Brain pericyte (primary cell): Measurements from ENCODE around the gene SYNC.

ENCODE experiments used
- DNase-seq: peaks from one replicate; pipeline ENCODE4 v3.0.0-alpha.2; 2012; ENCODE audit warnings: low read depth, low spot score

The SYNC gene

GRCh38 chr1:32702599-32703478, at the start of gene SYNC:
SYNC (minus strand) TSS chr1:32702770; CDS start chr1:32702660, 110 bp downstream.
- no peak for DNase-seq

DNA sequence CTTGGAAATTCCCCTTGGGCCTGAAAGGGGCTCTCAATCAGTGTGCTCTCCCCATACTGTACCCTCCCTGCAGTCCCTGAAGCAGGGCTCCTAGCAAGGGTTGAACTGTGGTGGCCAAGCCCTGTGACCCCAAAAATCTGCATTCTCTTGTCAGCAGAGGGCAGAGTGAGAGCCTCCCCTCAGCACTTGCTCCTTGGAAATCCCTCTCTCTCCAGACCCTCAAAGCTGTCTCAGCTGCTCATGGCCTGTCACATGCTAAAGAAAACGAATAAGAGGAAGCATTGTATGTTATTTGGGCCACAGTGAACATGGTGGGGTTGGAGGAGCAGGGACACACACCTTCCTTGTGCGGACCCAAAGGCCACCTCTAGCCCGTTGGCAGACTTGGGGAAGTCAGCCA, 47.2 kb upstream of the SYNC start:
- DNase-seq = no peak

- DNase-seq = no peak
Measured at GRCh38 chr1:32749332-32749731, 46.8 kb upstream of the SYNC start.

GRCh38 chr1:32748926-32749325, 46.4 kb upstream of the SYNC start:
- DNase-seq = no peak

- DNase-seq = no peak
Measured at GRCh38 chr1:32748348-32748747, 45.8 kb upstream of the SYNC start.

DNA sequence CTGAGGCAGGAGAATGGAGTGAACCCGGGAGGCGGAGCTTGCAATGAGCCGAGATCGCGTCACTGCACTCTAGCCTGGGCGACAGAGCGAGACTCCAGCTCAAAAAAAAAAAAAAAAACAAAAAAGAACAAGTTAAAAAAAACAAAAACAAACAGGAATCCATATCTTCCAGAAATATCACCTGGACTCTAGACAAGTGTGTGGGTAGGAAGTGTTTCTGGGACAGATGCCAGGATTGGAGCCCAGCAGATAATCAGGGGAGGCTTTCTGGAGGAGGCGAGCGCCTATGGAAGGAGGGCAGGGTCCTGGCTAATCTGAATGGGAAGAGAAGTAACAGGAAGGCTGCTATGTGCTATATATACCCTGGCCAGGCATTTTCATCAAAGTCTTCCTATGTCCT, 43.6 kb upstream of the SYNC start:
- DNase-seq = no peak

DNA sequence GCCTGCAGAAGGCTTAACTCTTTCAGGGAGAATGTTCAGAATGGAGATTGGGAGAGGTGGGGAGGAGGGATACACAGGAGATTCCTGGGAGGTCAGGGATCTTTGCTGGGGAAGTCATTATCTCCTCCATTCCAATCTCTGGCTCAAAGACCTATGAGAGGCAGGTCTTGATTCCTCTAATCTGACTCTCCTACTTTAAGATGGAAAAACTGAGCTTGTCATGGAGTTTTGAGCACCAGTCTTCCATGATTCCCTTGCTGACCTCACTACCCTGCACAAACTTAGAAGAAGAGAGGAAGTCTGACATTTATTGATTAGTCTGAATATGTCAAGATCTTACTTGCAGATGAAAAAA, 41.5 kb upstream of the SYNC start:
- no peak for DNase-seq

- DNase-seq = no peak
Measured at GRCh38 chr1:32743380-32744070, 41.0 kb upstream of the SYNC start.

- DNase-seq = no peak
Measured at GRCh38 chr1:32742956-32743355, 40.4 kb upstream of the SYNC start.

- DNase-seq = no peak
Measured at GRCh38 chr1:32742199-32742947, 39.8 kb upstream of the SYNC start.

DNA sequence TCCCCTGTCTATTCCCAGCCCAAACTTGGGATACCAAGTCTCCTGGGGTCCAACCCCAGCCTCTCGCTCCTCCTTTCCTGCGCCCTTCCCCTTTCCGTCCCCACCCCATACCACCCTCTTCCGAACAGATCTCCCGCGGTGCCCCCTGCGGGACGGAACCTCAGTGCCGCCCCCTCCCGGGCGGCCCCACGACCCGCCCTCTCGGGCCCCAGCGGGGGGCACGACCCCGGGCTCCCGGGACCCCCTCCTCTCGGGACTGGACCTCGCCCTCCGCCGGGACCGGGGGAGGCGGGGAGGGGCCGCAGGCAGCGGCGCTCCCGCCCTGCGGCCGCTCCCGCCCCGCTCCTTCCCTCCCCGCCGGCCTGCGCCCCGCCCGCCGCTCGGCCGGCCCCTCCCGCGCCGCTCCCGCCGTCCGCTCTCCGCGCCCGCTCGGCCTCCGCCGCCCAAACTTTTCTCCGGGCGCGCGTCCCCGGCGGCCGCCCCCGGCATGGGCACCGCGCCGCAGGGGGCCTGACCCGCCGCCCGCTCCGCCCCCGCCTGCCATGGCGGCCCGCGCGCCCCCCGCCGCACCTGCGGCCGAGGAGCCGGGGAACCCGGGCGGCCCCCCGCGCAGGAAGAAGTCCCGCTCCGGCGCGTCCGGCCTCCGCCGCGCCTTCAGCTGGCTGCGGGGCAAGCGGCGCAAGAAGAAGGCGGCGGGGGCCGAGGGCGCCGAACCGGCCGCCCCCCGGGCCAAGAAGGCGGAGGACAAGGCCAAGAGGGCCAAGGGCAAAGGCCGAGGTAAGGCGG, 39.0 kb upstream of the SYNC start:
- no peak for DNase-seq

DNA sequence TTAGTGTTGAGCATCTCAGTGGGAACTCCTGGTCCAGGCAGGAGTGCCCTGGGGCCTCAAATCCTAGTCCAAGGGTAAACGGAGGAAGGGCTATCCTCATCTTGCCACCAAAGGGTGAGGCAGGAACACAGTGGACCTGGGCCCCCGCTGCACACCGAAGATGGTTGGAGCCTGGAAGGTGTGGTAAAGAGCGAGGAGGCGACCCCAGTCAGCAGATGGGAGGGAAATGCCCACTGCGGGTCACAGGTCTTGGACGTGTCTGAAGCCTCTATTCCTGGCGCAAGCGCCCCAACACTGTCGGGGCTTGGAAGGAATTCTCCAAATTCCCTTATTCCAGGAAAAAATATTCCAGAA, 38.5 kb upstream of the SYNC start:
- DNase-seq = no peak

GRCh38 chr1:32736812-32737791, 34.5 kb upstream of the SYNC start:
- DNase-seq = no peak

GRCh38 chr1:32733582-32734321, 31.2 kb upstream of the SYNC start:
- no peak for DNase-seq

DNA sequence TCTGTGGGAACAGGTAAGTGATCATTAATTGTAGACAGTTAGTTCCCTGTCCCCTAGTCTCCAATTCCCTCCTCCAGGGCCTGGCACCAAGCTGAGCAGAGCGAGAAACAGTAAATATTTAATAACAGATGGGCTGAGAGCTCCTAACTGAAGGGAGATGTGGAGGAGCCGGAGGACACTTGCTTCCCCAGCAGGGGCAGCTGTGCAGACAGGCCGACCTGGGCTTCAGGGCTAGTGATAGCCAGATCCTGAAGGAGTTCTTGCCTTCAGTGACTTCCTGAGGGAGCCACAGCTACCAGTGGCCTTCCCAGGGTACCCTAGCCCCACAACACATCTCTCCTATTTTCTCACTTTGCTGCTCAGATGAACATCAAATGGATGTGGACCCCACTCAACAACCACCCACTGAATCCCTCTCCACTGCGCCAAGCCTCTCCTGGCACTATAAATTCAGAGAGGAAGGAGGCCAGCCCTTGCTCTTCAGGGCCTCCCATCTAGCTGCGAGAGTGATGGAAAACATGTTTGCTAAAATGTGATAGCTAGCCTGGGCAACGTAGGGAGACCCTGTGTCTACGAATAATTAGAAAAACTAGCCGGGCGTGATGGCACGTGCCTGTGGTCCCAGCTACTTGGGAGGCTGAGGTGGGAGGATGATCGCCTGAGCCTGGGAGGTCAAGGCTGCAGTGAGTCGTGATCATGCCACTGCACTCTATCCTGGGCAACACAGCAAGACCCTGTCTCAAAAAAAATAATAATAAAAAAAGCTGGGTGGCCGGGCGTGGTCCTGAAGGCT, 26.9 kb upstream of the SYNC start:
- no peak for DNase-seq

- no peak for DNase-seq
Measured at GRCh38 chr1:32728413-32729077, 26.0 kb upstream of the SYNC start.

DNA sequence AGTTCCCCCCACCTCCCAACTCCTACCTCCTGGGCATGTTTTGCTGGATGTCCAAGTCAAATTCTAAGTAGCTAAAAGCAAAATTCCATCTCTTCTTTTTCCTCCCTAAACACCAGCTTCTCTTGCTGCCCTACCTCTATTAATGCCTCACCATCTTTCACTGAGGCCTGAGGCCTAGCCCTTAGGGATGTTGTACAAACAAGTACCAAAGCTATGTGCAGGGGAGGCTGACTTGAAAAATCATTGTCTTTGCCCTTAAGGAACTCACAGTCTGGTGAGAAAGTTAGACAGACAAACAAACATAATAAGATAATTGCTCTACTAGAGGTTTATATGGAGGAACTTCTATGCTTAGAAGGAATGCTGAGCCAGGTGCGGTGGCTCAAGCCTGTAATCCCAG, 25.3 kb upstream of the SYNC start:
- no peak for DNase-seq

- no peak for DNase-seq
Measured at GRCh38 chr1:32725615-32725982, 23.0 kb upstream of the SYNC start.
